HL-60 (cell line): ENCODE results near the gene AKTIP.

Source experiments
- CTCF ChIP-seq: IDR thresholded peaks from one replicate; pipeline ENCODE4 v1.5.1; 2011; ENCODE audit warnings: low read length, control low read depth, inconsistent platforms; ENCODE audit not compliant: insufficient read depth
- POLR2AphosphoS5 ChIP-seq: IDR thresholded peaks from 2 replicates; pipeline ENCODE4 v1.6.1; 2012; ENCODE audit warnings: low read depth
- REST ChIP-seq: IDR thresholded peaks from 2 replicates; pipeline ENCODE4 v1.6.1; 2012; ENCODE audit warnings: low read depth; ENCODE audit not compliant: insufficient replicate concordance
- SPI1 ChIP-seq: IDR thresholded peaks from 2 replicates; pipeline ENCODE4 v1.6.1; 2012; ENCODE audit warnings: low read depth, mild to moderate bottlenecking, borderline replicate concordance

- no peak for TF ChIP-seq CTCF
- TF ChIP-seq POLR2AphosphoS5 = peak; percentile 62; the same call in 1 of the 2 replicates
- no peak for TF ChIP-seq REST
- TF ChIP-seq SPI1 = peak; percentile 55; the same call in 1 of the 2 replicates
These were observed 20.9 kb downstream of the AKTIP start for GRCh38 chr16:53482123-53482522.
